Islet precursor cell (in vitro differentiated cells): Measurements from ENCODE around the gene SKOR2.
"Not testable (repeated sequence)": the region's sequence is repeated elsewhere in the genome, so short reads cannot be mapped to it uniquely, and the experiment has no call there.

Experiments used
- DNase-seq: peaks from one replicate; pipeline ENCODE4 v3.0.0-alpha.2; 2018

SKOR2 gene

DNA sequence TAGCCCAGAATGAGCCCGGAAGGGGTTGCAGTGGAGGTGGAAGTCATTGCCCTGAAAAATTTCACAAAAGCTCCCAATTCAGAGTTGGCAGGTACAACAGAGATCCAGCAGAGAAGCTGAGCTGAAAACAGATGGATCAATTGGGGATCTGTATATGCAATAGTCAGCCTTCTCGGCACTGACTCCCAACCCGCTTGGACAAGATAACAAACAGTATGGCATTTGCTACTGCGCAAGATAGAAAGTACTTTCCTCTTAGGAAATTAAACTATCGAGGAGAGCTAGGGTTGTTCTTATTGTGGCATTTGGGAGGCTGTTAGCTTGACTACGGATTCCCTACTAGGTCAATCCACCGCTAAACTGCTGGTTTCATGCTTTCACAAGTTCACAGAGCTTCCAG, 63.7 kb downstream of the SKOR2 start:
- DNase-seq, result no peak

DNA sequence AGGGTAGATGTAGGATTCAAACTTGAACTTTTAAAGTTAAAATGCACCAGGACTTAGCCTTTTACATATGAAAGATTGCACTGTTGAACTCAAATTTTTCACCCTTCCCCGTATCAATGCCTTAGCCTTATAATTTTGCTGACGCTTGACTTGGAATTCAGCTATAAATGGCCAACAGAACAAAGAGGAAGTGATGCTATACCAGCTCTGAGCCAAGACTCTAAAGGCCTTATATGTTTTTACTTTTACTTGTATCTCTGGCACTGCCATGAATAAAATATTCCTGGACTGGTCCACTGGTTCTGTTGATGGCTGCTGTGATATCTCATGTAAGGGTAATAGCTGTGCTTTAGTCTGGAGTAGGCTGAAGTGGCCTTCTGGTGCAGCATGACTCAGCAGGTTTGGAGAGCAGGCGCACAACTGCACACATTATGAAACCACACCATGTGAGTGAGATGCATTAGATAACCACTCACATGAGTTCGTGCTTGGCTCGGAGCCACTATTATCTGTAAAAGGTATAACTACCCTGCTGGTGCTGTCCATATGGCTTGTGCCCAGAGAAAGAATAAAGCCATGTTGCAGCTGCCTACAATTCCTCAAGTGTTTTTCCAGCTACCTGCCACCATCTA, 66.9 kb downstream of the SKOR2 start:
- DNase-seq, result peak; percentile 57

DNA sequence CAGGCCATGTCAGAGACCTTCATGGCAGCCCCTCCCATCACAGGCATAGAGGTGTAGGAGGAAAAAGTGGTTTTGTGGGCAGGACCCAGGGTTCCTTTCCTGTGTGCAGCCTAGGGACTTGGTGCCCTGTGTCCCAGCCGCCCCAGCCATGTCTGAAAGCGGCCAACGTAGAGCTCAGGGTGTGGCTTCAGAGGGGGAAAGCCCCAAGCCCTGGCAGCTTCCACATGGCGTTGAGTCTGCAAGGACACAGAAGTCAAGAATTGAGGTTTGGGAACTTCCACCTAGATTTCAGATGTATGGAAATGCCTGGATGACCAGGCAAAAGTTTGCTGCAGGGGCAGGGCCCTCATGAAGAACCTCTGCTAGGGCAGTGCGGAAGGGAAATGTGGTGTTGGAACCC, 69.3 kb downstream of the SKOR2 start:
- not testable (repeated sequence) for DNase-seq

DNA sequence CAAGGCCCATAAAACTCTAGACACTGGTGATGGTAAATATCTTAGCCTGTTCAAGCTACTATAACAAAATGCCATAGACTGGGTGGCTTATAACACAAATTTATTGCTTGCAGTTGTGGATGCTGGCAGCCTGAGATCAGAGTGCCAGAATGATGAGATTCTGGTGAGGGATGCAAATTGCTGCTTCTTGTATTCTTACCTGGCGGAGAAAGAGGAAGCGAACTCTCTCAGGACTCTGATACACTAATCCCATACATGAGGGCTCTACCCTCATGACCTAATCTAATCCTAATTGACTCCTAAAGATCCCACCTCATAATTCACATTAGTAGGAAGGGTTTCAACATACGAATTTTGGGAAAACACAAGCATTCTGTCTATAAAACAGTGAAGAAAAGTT, 70.7 kb downstream of the SKOR2 start:
- no peak for DNase-seq

DNA sequence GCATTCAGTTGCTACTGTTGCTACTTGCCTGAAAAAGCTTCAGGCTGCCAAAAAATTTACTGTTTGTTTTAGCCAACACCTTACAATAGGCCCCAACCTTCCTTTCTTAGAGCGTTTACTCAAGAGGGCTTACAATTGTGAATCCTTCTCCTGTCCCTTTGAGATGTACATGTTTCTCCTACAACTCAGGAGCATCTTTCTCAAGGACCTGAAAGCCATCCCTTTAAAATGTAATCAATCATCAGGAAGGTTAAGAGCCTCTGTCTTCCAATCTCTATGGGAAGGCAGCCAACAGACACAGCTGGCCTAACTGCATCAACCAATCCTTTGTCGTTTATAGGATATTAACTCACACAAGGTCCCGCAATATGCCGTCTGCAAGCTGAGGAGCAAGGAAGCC, 71.9 kb downstream of the SKOR2 start:
- no peak for DNase-seq

DNA sequence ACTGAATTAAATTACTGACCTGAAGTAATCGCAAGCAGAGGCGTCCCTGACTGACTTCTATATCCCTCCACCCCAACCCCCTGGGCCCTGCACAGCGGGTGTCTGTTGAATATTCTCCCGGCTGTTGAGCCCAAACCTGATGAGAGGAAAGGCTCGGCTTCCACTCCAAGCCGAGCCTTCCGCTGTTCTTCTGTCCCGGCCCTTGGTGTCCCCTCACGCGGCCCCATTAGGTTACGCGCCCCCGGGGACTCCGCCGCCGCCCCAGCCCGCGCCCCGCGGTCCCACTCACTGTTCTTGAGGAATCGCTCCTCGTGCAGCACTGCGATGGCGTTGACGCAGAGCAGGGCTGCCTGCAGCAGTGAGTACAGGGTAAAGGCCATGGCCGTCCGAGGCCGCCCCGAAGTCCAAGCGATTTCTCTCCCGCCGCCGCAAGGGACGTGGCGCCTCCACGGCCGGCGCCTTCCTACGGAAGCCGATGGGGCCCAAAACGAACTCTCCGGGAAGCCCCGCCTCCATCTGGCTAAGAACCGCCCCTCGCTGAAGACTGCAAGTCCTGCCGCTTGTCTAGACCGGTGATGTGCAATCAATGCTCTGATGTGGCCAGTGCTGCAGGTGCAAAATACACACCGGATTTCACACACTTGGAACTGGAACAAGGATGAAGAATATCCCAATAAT, 75.4 kb downstream of the SKOR2 start, which contains the start of gene IER3IP1:
IER3IP1 (minus strand) TSS at position 467 of the 678 bp plus-strand sequence; CDS start at position 380, 87 bp downstream.
- DNase-seq, result peak; percentile 96

DNA sequence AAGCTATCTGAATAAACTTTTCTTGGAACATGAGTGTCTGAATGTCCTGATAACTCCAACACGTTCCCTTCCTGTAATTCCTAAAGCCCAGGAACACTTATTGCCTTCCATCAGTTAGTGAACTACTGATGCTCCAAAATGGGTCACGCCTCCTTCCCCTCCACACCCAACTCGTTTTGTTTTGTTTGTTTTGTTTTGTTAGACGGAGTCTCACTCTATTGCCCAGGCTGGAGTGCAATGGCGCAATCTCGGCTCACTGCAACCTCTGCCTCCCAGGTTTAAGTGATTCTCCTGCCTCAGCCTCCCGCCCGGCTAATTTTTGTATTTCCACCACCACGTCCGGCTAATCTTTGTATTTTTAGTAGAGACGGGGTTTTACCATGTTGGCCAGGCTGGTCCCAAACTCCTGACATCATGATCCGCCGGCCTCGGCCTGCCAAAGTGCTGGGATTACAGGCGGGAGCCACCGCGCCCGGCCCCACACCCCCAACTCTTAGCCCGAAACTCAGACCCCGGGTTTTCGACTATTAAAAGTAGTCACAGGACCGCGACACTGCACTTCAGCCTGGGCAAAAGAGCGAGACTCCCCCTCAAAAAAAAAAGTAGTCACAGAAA, 76.1 kb downstream of the SKOR2 start:
- no peak for DNase-seq

DNA sequence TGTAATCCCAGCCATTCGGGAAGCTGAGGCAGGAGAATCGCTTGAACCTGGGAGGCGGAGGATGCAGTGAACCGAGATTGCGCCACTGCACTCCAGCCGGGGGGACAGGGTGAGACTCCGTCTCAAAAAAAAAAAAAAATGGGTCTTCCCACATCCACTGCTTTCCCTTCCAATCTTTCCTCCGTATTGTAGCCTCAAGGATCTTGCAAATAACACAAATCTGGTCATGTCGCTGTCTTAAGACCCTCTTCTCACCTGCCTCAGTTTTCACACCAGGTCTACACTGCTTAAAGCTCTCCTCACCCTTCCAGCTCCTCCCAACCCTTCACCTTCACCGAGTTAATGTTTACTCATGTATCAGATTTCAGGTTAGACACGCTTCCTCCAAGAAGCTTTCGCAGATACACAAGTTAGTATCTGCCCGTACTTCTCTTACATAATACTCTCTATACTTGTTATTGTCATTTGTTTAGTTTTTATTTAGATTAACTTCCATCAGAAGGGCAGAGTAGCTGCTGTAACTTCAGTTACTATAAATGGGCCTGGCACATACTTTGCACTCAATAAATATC, 76.8 kb downstream of the SKOR2 start:
- DNase-seq, result no peak

DNA sequence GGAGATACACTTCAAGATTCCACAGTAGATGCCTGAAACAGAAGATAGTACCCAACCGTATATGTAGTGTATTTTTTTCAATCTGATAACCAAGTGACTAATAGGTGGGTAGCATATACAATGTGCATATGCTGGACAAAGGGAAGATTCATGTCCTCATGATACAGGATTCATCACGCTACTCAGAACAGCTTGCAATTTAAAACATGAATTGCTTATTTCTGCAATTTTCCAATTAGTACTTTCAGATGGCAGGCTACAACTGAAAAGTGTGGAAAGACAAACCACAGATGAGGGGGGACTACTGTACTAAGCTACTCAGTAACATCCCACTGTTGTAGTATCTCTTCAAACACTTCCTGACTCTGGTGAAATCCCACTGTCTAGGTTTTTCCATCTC, 79.0 kb downstream of the SKOR2 start:
- DNase-seq, result no peak

DNA sequence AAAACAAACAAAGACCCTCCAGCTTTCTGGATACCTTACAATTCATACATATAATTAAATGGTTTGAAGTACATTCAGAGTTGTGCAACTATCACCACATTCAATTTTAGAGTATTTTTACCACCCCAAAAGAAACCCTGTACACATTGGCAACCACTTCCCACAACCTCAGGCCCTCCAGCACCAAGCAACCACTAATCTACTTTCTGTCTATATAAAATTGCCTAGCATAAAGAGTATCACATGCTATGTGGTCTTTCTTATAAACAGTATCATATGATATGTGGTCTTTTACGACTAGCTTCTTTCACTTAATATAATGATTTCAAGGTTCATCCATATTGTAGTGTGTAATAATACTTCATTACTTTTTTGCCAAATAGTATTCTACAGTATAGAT, 82.5 kb downstream of the SKOR2 start:
- DNase-seq, result no peak

DNA sequence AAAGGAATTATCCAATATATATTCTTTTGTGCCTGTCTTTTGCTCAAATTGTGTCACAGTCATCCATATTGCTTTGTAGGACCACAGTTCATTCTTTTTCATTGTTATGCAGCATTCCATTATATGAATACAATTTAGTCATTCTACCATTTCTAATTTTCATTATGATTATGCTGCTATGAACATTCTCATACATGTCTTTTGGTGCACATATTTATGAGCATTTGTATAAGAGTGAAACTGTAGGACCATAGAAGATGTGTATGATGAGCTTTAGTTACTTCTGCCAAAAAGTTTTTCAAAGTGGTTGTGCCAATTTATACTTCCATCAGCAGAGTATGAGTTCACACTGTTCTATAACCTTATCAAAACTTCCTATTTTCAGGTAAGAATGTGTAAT, 83.0 kb downstream of the SKOR2 start:
- DNase-seq, result no peak

DNA sequence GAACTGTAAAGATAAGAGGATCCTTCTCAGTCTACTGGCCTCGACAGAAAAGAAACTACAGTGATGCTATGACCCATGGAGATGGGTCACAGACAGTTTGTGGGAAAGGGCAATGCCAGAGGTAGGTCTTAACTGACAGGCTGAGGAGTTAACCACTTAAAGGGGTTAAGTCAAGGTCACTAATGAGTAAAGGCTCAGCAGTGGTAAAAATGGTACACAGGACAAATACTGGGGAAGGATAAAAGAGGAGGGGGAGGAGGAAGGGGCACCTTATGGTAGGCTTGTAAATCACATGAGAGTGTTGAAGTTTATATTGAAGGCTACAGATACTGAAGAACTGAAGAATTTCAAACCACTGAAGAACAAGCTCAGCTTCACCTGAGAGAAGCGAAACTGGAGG, 85.2 kb downstream of the SKOR2 start:
- no peak for DNase-seq

DNA sequence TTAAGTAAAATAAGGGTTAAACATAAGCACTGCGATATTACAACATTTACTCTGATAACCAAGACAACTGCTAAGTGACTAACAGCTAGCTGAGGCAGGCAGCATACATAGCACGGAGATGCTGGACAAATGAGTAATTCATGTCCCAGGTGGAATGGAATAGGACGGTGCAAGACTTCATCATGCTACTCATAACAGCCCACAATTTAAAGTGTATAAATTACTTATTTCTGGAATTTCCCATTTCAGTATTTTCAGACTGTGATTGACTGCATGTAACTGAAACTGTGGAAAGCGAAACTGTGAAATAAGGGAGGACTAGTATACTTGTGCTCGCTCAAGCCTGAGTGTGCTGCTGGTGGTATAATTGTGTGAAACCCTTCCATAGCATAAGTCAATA, 88.2 kb downstream of the SKOR2 start:
- no peak for DNase-seq

DNA sequence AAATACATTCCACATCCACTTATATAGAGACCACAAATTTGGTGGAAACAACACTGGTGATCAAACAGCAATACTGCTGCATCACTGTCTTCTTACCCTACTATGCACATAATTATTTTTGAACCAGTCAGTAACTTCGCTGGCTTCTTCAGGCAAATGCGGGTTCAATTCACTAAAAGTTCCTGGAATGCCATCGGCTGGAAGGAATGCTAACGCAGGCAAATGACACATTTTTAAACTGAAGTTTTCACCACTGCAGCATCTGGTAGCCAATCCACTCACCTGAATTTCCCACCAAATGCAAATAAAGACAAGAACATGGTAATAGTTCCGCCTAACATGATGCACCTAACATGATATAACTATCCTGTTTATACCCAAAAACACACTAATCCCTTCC, 91.2 kb downstream of the SKOR2 start:
- DNase-seq, result no peak

DNA sequence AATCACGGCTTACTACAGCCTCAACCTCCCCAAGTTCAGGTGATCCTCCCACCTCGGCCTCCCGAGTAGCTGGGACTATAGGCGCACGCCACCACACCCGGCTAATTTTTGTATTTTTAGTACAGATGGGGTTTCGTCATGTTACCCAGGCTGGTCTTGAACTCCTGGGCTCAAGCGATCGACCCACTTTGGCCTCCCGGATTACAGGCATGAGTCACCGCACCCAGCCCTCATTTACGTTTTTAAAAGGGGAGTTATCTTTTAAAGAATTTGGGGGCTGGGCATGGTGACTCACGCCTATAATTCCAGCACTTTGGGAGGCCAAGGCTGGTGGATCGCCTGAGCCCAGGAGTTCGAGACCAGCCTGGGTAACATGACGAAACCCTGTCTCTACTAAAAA, 93.1 kb downstream of the SKOR2 start:
- DNase-seq, result peak; percentile 83
